Right ventricle myocardium superior (tissue), 1 donor: ENCODE measurements around the gene WDR6. TPM values are rescaled to one million over a fixed set of nuclear protein-coding genes. Genes with fewer than 3 reads are reported as not detected.
A peak's percentile ranks its signal among the peaks of the same experiment; 100 is the strongest.

Source experiments
- ATAC-seq: fragments of 200-7000 bp; cut with Tn5 transposase; one replicate; pipeline ENCODE4 v1.9.1; 2020; ENCODE audit warnings: mild to moderate bottlenecking; ENCODE audit not compliant: poor library complexity
- DNase-seq: peaks from one replicate; pipeline ENCODE4 v3.0.0-alpha.2; 2020
- intact Hi-C: fragments of 100-400 bp; cut with DNase I; formaldehyde crosslinking; loops from one replicate; pipeline ENCODE4 v1.11.2; 2022
- microRNA-seq: library from miRNA; unstranded; fragments of <30 nt; microRNA quantifications from one replicate; pipeline ENCODE4 v1.2.0, GENCODE V29; 2020
- total RNA-seq: library from RNA; stranded (reverse); fragmentation: NEBNext Ultra II Directional; extraction: Animal tissue kit (Norgen Biotek cat#: 25700); gene quantifications from one replicate; pipeline ENCODE4 v1.2.1, GENCODE V29; 2021
- donor health status: DM: no; HTN: yes; CAD: no; lungs with severe emphysema.

WDR6 gene
- total RNA-seq, 1 donor from 2014 or later = 71.6 TPM

DNA sequence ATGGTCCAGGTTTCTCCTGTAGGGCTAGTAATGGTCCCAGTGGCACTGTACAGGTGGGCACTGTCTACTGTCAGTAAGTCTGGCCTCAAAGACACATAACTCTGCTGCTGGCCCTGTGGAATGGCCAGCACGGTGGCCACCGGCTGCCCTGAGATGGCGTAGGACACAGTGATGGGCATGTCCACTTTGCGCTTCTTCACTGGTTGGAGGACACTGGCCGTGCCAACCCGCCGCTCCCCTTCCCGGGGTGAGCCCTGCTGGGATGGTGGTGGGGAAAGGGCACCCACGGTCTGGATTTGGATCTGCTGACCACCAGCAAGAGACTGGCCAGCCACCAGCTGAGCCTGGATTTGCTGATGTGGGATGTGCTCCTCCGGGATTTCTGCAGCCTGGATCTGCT lies 50.1 kb downstream of the WDR6 start:
- ATAC-seq (no peak), DNase-seq (no peak)
- intact Hi-C loops = no loop called here

DNA sequence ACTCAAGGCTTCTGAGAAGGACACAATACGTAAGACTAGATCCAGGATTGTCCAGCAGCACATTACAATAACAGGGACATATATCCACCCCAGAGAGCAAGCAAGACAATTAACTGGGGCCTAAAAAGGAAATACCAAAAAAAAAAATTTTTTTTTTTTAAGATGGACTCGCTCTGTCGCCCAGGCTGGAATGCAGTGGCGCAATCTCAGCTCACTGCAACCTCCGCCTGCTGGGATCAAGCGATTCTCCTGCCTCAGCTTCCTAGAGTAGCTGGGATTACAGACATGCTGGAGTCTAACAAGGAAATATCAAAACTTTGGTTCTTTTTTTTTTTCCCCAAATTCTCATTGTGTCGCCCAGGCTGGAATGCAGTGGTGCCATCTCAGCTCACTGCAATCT lies 50.8 kb downstream of the WDR6 start:
- ATAC-seq (no peak), DNase-seq (no peak)
- intact Hi-C loops = no loop called here

Small RNA genes within 50 kb of the gene (microRNA-seq; reads per million reads assigned to microRNA genes)
- gene MIR191 = 5,135 reads per million, percentile 92 among the genes with 10 or more reads in this experiment
- 1,150 reads per million, percentile 84 among the genes with 10 or more reads in this experiment for gene MIR425

Other genes starting within 250 kb of the WDR6 start
- 50.0 TPM for gene PRKAR2A, start 159.5 kb upstream of the WDR6 start, total RNA-seq
- 140 TPM for gene SLC25A20, start 108.5 kb upstream of the WDR6 start, total RNA-seq
- 164 TPM for gene ARIH2, start 88.5 kb upstream of the WDR6 start, total RNA-seq
- 25.1 TPM for gene P4HTM, start 17.1 kb upstream of the WDR6 start, total RNA-seq
- 7.9 TPM for gene DALRD3, start 11.2 kb downstream of the WDR6 start, total RNA-seq
- 165 TPM for gene NDUFAF3, start 14.7 kb downstream of the WDR6 start, total RNA-seq
- gene IMPDH2, start 22.0 kb downstream of the WDR6 start, total RNA-seq = 58.5 TPM
- gene QRICH1, start 86.7 kb downstream of the WDR6 start, total RNA-seq = 46.2 TPM
- 207 TPM for gene QARS1, start 97.4 kb downstream of the WDR6 start, total RNA-seq
- gene USP19, start 113.4 kb downstream of the WDR6 start, total RNA-seq = 55.5 TPM
- gene LAMB2, start 125.7 kb downstream of the WDR6 start, total RNA-seq = 568 TPM
- gene CCDC71, start 158.9 kb downstream of the WDR6 start, total RNA-seq = 9.4 TPM
- gene KLHDC8B, start 164.2 kb downstream of the WDR6 start, total RNA-seq = 129 TPM